ENCODE results near the gene NSMCE3.

Gene NSMCE3

DNA sequence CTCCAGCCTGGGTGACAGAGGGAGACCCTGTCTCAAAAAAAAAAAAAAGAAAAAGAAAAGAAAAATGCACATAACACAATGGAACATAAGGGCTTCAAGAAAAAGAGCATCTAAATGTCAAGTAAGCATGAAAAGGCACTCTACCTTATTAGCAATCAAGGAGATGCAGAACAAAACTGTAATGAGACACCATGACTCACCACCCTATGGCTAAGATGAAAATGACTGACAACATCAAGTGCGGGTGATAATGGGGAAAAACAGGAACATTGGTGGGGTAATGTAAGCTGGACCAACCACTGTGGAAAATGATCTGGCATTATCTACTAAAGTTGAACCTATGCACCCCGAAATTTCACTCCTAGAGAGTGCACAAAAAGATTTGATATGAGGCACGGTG, 19.6 kb upstream of the NSMCE3 start:
- no peaks in the 10 kb centered on the region for H3K27me3 ChIP-seq (ENCODE audit: insufficient read depth, low read length)
- no peaks in the 10 kb centered on the region for H3K9me3 ChIP-seq (ENCODE audit: insufficient read depth, low read depth, low read length)
- H3K27ac ChIP-seq (ENCODE audit: low read length): no peak overlapping the region
- no peak overlapping the region for H3K9ac ChIP-seq (ENCODE audit: low read depth, low read length)
- no peaks in the 10 kb centered on the region for H3K36me3 ChIP-seq (ENCODE audit: insufficient read depth, low read depth, low read length)
- H3K4me1 ChIP-seq (ENCODE audit: insufficient read depth, low read length): 0 out of 2 replicates have a peak, but pooled peaks cover 3% of the 10 kb centered on the region
- H3K4me3 ChIP-seq (ENCODE audit: low read length): no peak overlapping the region

DNA sequence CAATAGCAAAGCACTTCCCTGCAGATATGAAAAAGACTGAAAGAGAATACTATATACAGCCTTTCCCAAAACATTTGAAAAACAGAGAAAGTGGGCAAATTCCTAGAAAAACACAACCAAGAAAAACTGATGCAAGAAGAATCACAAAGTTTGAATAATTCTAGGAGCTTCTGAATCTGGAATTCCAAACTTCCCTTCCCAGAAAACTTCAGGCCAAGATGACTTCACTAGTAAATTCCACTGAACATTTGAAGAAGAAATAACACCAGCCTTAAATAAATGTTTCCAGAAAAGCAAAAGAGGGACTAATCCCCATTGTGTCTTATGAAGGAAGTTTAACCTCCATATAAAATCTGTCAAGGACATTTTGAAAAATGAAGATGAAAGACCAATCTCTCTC, 15.8 kb upstream of the NSMCE3 start:
- Histone ChIP-seq H3K4me3 (ENCODE audit: low read length) (no peak overlapping the region), H3K27ac (ENCODE audit: low read length) (no peak overlapping the region), H3K9ac (ENCODE audit: low read depth, low read length) (no peak overlapping the region), H3K9me3 (ENCODE audit: insufficient read depth, low read depth, low read length) (no peaks in the 10 kb centered on the region), H3K4me1 (ENCODE audit: insufficient read depth, low read length) (no peaks in the 10 kb centered on the region), H3K27me3 (ENCODE audit: insufficient read depth, low read length) (no peaks in the 10 kb centered on the region), H3K36me3 (ENCODE audit: insufficient read depth, low read depth, low read length) (no peaks in the 10 kb centered on the region)

DNA sequence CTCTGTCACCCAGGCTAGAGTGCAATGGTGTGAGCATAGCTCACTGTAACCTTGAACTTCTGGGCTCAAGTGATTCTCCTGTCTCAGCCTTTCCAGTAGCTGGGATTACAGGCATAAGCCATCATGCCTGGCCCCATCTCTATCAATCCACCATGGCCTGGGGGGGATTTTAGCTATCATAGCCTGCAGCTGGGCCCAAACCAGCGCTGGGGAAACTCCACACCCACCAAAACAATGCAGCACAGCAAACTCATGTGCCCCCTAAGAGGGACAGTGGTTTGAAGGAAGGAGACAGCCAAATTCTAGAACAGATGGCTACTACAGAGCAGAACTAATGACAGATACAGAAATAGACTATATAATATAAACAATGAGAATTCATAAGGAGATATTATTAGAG, 13.8 kb upstream of the NSMCE3 start:
- no peak overlapping the region for H3K4me3 ChIP-seq (ENCODE audit: low read length)
- no peaks in the 10 kb centered on the region for H3K27me3 ChIP-seq (ENCODE audit: insufficient read depth, low read length)
- H3K9ac ChIP-seq (ENCODE audit: low read depth, low read length): no peak overlapping the region
- H3K9me3 ChIP-seq (ENCODE audit: insufficient read depth, low read depth, low read length): no peaks in the 10 kb centered on the region
- no peak overlapping the region for H3K27ac ChIP-seq (ENCODE audit: low read length)
- no peaks in the 10 kb centered on the region for H3K36me3 ChIP-seq (ENCODE audit: insufficient read depth, low read depth, low read length)
- H3K4me1 ChIP-seq (ENCODE audit: insufficient read depth, low read length): no peaks in the 10 kb centered on the region

DNA sequence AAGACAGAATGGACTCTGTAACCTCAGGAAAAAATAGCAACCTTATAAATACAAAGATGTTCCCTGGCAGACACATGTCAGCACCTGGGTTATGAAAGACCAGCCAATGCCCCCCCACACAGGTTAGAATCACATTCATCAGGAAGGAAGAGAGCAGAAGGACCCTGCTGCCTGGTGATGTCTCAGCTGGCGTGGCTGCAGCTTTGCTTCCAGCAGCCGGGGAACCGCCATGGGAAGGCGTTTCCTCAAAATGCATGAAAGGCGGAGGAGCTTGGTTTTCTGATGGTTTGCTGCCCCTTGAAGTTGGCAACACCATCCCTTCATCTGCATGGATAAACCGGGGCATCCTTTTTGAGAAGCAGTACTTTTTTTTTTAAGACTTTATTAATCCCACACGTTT, 10.9 kb upstream of the NSMCE3 start:
- H3K4me1 ChIP-seq (ENCODE audit: insufficient read depth, low read length): no peaks in the 10 kb centered on the region
- H3K9ac ChIP-seq (ENCODE audit: low read depth, low read length): no peak overlapping the region
- no peaks in the 10 kb centered on the region for H3K36me3 ChIP-seq (ENCODE audit: insufficient read depth, low read depth, low read length)
- H3K27me3 ChIP-seq (ENCODE audit: insufficient read depth, low read length): no peaks in the 10 kb centered on the region
- H3K27ac ChIP-seq (ENCODE audit: low read length): no peak overlapping the region
- H3K4me3 ChIP-seq (ENCODE audit: low read length): no peak overlapping the region
- H3K9me3 ChIP-seq (ENCODE audit: insufficient read depth, low read depth, low read length): no peaks in the 10 kb centered on the region

DNA sequence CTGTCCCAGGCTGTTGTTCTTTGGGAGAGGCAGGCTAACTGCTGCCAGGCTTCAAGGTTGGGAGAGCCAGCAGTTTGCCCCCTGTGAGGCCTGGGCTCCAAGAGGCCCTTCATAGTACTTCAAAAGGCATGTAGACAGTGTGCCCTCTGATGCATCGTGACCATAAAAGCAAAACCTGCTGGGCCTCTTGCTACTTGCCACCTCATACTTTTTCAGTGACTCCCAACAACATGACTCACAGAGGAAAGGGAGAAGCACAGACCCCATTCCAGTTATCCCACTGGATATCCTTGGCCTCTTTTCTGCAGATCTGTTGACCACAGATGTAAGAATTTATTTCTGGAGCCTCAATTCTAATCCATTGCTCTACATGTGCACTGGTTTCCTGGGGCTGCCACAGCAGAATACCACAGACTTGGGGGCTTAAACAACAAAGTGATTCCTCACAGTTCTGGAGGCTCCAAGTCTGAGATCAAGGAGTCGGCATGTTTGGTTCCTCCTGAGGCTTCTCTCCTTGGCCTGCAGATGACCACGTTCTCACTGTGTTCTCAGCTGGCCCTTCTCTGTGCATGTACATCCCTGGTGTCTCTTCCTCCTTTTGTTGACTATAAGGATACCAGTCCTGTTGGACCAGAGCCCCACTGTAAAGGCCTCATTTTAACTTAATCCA, 8.9 kb upstream of the NSMCE3 start:
- Histone ChIP-seq H3K9me3 (ENCODE audit: insufficient read depth, low read depth, low read length) (no peaks in the 10 kb centered on the region), H3K4me3 (ENCODE audit: low read length) (no peak overlapping the region), H3K4me1 (ENCODE audit: insufficient read depth, low read length) (no peaks in the 10 kb centered on the region), H3K9ac (ENCODE audit: low read depth, low read length) (no peak overlapping the region), H3K27ac (ENCODE audit: low read length) (no peak overlapping the region), H3K27me3 (ENCODE audit: insufficient read depth, low read length) (no peaks in the 10 kb centered on the region), H3K36me3 (ENCODE audit: insufficient read depth, low read depth, low read length) (no peaks in the 10 kb centered on the region)

DNA sequence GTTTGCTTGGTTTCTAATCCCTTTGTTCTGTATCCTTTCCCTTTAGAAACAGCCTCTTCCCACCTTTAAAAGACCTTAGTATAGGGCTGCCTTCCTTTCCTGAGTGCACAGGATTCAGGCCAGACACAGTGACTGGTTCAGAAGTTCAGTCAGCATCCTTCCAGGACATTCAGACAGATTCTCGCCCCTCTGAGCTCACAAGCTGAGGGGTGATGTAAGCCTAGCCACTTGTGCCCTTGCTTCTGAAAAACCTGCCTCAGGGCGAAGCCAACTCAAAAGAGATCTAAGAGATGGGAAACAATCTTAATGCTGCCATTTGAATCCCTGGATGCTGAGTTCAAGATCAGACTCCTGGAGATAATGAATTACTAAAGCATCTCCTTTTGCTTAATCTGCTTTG, 6.7 kb upstream of the NSMCE3 start:
- Histone ChIP-seq H3K4me1 (ENCODE audit: insufficient read depth, low read length) (no peaks in the 10 kb centered on the region), H3K9me3 (ENCODE audit: insufficient read depth, low read depth, low read length) (no peaks in the 10 kb centered on the region), H3K27me3 (ENCODE audit: insufficient read depth, low read length) (no peaks in the 10 kb centered on the region), H3K36me3 (ENCODE audit: insufficient read depth, low read depth, low read length) (no peaks in the 10 kb centered on the region), H3K27ac (ENCODE audit: low read length) (no peak overlapping the region), H3K9ac (ENCODE audit: low read depth, low read length) (no peak overlapping the region), H3K4me3 (ENCODE audit: low read length) (no peak overlapping the region)

DNA sequence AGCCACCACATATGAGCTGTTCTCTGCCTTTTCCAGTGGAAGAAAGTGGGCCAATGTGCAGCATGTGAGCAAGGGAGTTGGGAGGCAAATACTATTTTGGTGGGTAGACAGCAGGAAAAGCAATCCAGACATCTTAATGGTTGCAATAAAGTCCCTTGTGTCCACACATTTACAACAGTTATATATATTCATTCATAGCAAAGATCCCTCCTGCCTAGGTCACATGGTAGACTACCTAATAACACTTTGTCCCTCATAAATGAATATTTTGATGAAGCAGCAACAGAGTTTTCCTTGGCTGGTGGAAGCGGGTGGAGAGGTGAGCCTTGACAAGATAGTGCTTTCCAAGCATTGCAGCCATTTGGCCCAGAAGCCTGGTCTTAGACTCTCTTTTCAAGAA, 6.2 kb upstream of the NSMCE3 start:
- Histone ChIP-seq H3K27me3 (ENCODE audit: insufficient read depth, low read length) (no peaks in the 10 kb centered on the region), H3K9me3 (ENCODE audit: insufficient read depth, low read depth, low read length) (no peaks in the 10 kb centered on the region), H3K27ac (ENCODE audit: low read length) (no peak overlapping the region), H3K36me3 (ENCODE audit: insufficient read depth, low read depth, low read length) (no peaks in the 10 kb centered on the region), H3K4me3 (ENCODE audit: low read length) (no peak overlapping the region), H3K9ac (ENCODE audit: low read depth, low read length) (no peak overlapping the region), H3K4me1 (ENCODE audit: insufficient read depth, low read length) (no peaks in the 10 kb centered on the region)

DNA sequence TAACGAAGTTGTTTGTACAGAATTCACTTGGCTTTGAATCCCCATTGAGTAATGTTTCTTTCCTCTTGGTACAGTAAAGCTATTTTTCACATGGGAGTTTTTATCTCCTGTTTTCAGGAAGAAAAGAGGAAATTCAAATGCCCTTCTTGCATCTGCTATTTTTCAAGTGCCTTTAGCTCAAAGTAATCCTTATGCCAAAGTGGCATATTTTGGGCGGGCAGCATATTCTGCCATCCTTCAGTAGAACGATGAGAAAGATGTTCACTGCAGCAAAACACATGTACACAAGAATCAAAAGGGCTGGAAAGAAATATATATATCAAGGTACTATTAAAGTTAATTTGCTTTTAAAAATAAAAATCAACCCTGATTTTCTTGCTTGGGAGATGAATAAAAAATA, 5.3 kb upstream of the NSMCE3 start:
- H3K36me3 ChIP-seq (ENCODE audit: insufficient read depth, low read depth, low read length): no peaks in the 10 kb centered on the region
- no peak overlapping the region for H3K4me3 ChIP-seq (ENCODE audit: low read length)
- H3K9ac ChIP-seq (ENCODE audit: low read depth, low read length): no peak overlapping the region
- H3K27me3 ChIP-seq (ENCODE audit: insufficient read depth, low read length): no peaks in the 10 kb centered on the region
- peaks cover 7% of the 10 kb centered on the region; the same call in 1 of the 2 replicates for H3K4me1 ChIP-seq (ENCODE audit: insufficient read depth, low read length)
- H3K27ac ChIP-seq (ENCODE audit: low read length): no peak overlapping the region
- no peaks in the 10 kb centered on the region for H3K9me3 ChIP-seq (ENCODE audit: insufficient read depth, low read depth, low read length)

DNA sequence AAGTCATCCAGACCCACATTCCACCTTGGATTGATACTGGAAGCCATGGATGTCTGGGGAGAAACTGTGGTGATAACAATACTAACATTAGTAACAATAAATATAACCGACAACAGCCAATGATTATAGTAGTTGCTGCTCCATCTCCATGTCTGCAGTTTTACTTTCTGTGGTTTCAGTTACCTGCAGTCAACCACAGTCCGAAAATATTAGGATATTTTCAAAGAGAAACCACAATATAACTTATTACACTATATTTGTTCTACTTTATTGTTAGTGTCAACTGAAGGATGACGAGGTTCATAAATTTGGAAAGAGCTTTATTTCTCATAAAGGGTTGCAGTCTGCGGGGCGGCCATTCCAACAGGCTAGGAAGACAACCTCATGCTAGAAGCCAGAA, 2.6 kb upstream of the NSMCE3 start:
- H3K27ac ChIP-seq (ENCODE audit: low read length): no peak overlapping the region

DNA sequence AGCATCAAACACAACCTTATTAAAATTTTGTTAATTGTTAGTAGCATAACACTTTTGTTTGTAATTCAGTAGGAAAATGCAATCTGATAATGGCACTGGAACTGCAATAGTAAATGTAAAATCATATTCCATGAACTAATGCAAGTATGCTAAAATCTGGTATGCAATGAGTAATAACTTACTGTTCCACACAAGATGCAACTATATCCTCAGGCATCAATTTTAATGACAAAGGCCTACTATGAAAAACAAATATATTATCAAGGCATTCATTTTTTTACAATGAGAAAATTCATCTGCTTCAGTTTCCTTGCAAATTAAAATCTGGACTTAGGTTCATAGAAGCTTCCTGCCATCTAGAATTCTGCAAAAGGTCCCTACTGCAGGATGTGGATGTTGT, 1.4 kb upstream of the NSMCE3 start:
- H3K4me3 ChIP-seq (ENCODE audit: low read length): no peak overlapping the region
- H3K4me1 ChIP-seq (ENCODE audit: insufficient read depth, low read length): peaks cover 21% of the 10 kb centered on the region
- no peak overlapping the region for H3K9ac ChIP-seq (ENCODE audit: low read depth, low read length)
- H3K36me3 ChIP-seq (ENCODE audit: insufficient read depth, low read depth, low read length): no peaks in the 10 kb centered on the region
- H3K27me3 ChIP-seq (ENCODE audit: insufficient read depth, low read length): no peaks in the 10 kb centered on the region
- no peak overlapping the region for H3K27ac ChIP-seq (ENCODE audit: low read length)
- H3K9me3 ChIP-seq (ENCODE audit: insufficient read depth, low read depth, low read length): no peaks in the 10 kb centered on the region

More for the DNA sequence above, 2.6 kb upstream of the NSMCE3 start:
- H3K9ac ChIP-seq (ENCODE audit: low read depth, low read length): no peak overlapping the region
- H3K4me1 ChIP-seq (ENCODE audit: insufficient read depth, low read length): peaks cover 15% of the 10 kb centered on the region
- H3K27me3 ChIP-seq (ENCODE audit: insufficient read depth, low read length): no peaks in the 10 kb centered on the region
- no peak overlapping the region for H3K4me3 ChIP-seq (ENCODE audit: low read length)
- no peaks in the 10 kb centered on the region for H3K36me3 ChIP-seq (ENCODE audit: insufficient read depth, low read depth, low read length)
- H3K9me3 ChIP-seq (ENCODE audit: insufficient read depth, low read depth, low read length): no peaks in the 10 kb centered on the region

DNA sequence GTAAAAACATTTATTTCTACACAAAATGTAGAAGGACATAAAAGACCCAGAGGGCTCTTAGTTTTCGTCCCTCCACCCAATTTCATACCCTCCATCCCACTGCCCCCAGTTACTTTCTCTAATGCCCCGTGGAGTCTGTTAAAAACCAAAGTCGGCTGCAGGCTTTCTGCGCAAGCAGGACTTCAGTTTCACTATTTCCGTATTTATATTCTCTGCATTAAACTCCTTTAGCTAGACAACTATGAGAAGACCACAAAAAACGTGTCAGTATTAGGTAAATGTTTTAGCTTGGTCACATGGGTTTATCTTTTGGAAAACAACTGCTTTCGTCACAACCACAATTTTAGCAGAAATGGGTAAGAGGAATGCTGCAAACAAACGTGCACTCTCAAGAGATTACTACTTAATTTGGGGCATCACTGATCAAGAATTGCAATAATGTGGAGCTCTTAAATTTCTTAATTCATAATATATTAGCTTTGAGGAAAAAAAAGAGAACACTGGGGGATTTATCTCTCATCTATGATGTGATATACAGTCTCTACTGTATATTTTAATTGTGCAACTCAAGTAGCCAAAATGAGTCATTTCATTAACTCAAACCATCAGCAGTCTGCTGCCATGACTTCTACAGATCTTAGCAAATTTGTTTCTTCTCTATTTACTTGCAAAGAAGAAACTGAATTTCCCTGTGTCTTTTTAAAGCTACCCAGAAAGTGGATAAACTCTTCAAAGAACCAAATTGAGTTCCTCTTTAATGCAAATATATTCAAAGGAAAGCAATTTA, 740 bp upstream of the NSMCE3 start:
- peak overlapping the region; percentile 89 for H3K9ac ChIP-seq (ENCODE audit: low read depth, low read length)
- no peaks in the 10 kb centered on the region for H3K36me3 ChIP-seq (ENCODE audit: insufficient read depth, low read depth, low read length)
- peak overlapping the region; percentile 65 for H3K27ac ChIP-seq (ENCODE audit: low read length)
- H3K4me3 ChIP-seq (ENCODE audit: low read length): peak overlapping the region; percentile 77
- no peaks in the 10 kb centered on the region for H3K9me3 ChIP-seq (ENCODE audit: insufficient read depth, low read depth, low read length)
- peaks cover 21% of the 10 kb centered on the region for H3K4me1 ChIP-seq (ENCODE audit: insufficient read depth, low read length)
- no peaks in the 10 kb centered on the region for H3K27me3 ChIP-seq (ENCODE audit: insufficient read depth, low read length)

Measured in iPS-20b (cell line).